Loucy (cell line): ENCODE data around the gene ACVR2A.

Source experiments
- EZH2phosphoT487 ChIP-seq: fragments of 200-600 bp; IDR thresholded peaks from 2 replicates; pipeline ENCODE4 v1.6.1; 2018; ENCODE audit warnings: antibody characterized with exemption, mild to moderate bottlenecking, moderate library complexity, borderline replicate concordance
- TF ChIP-seq, protein P1 (sequence below): fragments of 200-600 bp; sonication (generic); conservative IDR thresholded peaks from 2 replicates; pipeline ENCODE4 v1.5.1; 2014; ENCODE audit warnings: mild to moderate bottlenecking, antibody characterized with exemption, low read length

DNA sequence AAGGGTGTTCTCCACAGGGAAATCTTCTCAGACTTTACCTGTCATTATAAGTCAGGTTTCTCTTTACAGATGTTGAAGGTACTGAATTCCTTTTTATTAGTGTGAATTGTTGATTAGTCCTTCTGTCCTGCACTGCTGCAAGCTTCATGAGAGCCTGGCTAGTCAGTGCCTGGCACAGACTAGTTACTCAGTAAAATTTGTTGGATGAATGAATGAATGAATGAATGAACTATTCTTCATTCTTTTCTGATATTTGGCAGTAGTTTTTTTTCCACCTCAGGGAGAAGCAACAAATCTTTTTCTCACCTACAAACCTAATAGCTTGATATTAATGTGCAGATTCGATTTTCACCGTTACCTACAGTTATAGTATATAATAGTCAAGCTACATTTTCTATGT lies 64.3 kb downstream of the ACVR2A start:
- TF ChIP-seq, protein P1, sequence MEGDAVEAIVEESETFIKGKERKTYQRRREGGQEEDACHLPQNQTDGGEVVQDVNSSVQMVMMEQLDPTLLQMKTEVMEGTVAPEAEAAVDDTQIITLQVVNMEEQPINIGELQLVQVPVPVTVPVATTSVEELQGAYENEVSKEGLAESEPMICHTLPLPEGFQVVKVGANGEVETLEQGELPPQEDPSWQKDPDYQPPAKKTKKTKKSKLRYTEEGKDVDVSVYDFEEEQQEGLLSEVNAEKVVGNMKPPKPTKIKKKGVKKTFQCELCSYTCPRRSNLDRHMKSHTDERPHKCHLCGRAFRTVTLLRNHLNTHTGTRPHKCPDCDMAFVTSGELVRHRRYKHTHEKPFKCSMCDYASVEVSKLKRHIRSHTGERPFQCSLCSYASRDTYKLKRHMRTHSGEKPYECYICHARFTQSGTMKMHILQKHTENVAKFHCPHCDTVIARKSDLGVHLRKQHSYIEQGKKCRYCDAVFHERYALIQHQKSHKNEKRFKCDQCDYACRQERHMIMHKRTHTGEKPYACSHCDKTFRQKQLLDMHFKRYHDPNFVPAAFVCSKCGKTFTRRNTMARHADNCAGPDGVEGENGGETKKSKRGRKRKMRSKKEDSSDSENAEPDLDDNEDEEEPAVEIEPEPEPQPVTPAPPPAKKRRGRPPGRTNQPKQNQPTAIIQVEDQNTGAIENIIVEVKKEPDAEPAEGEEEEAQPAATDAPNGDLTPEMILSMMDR = no peak
- TF ChIP-seq EZH2phosphoT487 = no peak
